ENCODE measurements around the gene CACNB4.
A peak's percentile ranks its signal among the peaks of the same experiment; 100 is the strongest.
"Not testable (repeated sequence)": the region's sequence is repeated elsewhere in the genome, so short reads cannot be mapped to it uniquely, and the experiment has no call there.

The CACNB4 gene

DNA sequence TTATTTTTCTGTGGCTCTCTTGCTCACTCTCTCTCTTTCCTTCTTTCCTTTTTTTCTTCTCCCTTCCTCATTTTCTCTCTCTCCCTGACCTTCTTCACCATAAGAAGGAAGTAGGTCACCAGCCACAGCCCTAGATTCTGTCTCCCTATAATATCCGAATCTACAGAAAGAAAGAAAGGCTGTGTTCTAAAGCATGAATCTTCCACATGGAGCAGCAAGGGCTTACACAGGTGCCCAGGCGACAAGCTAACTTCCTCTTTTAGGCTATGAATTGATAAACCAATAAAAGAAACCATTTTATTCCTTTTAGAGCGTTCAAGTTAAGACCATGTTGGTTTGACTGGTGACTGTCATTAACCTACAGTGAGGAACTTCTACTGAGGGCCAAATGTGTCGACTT lies 49.3 kb downstream of the CACNB4 start:
- DNase-seq, result no peak

DNA sequence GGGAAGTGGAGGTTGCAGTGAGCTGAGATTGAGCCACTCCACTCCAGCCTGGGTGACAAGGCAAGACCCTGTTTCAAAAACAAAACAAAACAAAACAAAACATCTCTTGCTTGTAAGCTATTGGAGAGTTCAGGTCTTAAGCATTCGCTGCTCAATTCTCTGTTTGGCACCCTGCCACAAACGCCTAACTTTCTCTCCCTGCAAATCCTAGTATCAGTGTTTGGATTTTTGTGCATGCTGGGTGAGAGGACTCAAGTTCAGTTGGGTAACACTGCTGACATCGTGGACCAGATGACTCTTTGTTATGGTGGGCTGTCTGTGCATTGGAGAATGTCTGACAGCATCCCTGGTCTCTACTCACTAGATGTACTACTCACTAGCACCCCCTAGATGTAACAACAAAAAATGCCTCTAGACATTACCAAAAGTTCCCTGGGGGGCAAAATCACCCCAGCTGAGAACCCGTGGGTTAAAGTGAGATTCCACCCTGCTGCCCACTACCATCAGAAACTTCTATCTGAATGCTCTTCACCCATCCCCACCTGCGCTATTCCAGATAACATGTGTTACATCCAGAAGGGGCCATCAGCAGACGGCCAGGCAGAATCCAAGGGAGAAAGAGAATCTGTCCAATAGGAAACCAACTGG lies 50.9 kb downstream of the CACNB4 start:
- no peak for DNase-seq

DNA sequence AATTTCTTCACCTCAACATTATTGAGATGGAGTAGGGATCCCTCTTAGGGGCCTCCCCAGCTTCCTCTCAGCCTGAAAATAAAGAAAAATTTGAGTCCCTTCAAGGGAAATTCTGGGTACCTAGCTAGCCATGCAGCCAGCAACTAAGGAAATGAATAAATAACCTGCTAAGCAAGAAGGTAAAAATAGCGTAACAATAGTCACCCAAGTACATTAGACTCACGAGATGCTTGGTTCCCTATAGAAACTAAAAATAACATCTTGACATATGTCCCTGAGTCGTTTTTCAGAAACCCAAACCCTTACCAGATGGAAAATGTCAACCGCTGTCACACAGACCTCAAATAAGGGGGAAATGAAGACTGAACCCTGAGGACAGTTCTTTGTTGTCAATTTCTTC lies 51.9 kb downstream of the CACNB4 start:
- DNase-seq, result no peak

DNA sequence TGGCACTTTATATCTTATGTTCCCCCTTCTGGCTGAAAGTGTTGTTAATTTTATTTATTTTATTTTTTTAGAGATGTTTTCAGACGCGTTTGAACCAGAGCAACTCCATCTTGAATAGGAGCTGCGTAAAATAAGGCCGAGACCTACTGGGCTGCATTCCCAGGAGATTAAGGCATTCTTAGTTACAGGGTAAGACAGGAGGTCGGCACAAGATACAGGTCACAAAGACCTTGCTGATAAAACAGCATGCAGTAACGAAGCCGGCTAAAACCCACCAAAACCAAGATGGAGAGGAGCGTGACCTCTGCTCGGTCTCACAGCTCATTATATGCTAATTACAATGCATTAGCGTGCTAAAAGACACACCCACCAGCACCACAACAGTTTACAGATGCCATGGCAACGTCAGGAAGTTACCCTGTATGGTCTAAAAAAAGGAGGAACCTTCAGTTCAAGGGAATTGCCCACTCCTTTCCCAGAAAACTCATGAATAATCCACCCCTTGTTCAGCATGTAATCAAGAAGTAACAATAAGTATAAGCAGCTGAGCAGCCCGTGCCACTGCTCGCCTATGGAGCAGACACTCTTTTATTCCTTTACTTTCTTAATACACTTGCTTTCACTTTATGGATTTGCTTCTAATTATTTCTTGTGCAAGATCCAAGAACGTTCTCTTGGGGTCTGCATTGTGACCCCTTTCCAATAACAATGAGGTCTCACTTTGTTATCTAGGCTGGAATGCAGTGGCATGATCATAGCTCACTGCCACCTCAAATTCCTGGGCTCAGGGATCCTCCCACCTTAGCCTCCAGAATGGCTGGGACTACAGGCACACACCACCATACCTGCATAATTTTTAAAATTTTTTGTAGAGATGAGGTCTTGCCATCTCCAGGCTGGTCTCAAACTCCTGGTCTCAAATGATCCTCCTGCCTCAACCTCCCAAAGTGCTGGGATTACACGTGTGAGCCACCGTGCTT lies 55.9 kb downstream of the CACNB4 start:
- no peak for DNase-seq

DNA sequence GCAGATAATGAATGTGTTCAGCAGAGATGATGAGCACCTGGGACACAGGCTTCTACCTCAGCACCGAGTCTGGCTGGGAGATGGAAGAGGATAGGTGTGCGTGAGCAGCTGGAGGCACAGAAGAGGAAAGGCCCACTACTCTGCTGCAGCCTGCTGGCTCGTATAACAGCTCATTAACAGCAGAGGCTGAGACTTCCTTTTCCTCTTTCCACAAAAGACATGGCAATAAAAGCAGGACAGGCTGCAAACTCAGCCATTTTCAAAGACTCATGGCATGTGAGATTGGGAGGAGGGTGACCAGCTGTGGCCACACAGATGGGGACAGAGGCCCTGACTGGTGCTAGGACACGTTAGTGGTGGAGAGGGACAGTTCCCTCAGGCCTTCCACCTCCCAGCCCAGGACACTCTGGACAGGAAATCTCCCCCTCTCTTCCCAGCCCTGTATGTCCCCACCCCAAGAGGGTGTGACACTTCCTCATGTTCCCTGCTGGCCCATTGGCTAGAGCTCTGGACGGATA lies 60.3 kb downstream of the CACNB4 start:
- DNase-seq, result no peak

DNA sequence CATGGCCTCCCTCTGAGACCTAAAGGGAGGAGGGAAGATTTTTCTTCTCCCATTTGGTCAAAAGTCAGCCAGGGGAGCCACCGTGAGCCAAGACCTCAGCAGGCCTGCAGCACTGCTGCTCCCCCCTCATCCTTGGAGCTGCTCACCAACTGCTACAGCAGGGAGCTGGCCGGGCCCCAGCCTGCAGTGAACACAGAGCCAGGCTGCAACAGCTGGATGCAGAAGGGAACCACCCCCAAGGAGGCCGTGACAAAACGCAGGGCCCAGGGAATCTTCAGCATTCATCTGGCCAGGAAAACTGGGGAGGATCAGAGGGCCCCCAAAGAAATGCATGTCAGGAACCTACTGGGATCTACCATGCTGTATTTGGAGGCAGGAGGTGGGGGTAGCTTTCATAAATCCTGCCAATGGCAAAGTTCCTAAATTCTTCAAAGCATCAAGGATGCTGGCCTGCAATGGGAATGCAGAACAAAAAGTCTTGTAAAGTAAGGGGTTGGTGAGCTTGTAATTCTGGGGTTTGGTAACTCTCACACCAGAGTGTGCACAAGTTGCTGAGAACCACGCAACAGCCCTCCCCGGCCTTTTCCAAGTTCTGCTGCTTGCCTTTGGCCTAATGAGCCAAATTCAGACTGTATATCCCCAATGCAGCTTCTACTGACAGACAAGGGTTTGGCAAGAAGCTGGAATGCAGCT lies 61.0 kb downstream of the CACNB4 start:
- no peak for DNase-seq

DNA sequence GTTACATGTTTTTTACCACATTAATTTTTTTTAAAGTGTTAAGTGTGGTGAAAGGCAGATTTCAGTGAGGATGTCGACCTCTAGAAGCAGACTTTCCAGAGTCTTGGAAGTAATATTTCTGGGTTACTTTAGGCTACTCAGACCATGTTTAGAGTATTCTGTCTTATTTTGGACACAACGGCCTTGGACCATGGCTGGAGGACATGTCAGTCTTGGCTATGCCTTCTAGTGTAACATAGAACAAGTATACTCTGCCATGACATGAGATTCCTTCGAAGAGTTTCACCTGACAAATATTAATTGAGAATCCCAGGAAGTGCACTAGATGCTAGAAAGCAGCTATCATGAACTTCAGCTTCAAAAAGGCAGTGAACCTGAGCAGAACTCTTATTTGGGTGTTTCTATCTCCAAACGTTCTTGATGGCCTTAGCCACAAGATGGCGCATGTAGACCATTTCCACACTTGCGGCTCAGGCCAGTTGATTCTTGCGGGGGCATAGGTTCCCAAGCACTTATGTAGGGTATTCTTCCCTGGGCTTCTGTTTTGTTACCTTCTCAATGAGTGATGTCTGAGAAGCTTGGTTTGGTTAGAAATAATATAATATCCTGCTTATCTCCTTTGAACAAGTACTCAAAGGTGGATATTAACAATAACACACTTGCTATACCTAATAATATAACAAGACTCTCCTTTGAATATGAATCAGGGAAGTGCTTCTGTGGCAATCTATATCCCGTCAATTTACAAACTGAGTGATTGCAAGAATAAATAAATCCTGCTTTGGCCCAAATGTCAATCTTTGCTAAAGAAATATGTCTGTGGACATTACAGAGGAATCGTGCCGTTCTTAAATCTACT lies 62.0 kb downstream of the CACNB4 start:
- DNase-seq, result peak; percentile 29 to 76

DNA sequence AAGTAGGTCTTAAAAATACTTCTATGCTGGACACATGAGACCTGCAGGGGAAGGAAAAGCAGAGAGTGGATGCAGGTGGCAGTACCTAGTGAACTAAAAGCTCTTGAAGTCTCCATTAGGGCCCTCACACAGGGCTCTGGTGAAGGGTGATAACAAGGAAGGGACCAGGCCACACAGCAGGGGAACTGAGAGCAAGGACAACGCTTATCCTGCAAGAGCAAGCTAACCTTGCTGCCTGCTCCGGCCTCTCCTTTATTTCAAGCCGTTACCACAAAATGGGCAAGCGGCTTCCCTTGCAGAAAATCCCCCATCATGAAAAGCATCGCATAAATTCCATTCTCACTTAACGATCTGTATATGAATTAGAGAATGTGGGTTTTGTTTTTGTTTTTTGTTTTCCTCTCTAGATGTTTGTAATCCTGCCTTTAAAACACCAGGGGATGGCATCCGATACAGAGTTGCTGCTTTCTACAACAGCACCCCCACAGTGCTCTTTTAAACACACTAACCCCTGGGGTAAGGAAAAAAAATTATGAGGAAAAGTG lies 64.5 kb downstream of the CACNB4 start:
- no peak for DNase-seq

DNA sequence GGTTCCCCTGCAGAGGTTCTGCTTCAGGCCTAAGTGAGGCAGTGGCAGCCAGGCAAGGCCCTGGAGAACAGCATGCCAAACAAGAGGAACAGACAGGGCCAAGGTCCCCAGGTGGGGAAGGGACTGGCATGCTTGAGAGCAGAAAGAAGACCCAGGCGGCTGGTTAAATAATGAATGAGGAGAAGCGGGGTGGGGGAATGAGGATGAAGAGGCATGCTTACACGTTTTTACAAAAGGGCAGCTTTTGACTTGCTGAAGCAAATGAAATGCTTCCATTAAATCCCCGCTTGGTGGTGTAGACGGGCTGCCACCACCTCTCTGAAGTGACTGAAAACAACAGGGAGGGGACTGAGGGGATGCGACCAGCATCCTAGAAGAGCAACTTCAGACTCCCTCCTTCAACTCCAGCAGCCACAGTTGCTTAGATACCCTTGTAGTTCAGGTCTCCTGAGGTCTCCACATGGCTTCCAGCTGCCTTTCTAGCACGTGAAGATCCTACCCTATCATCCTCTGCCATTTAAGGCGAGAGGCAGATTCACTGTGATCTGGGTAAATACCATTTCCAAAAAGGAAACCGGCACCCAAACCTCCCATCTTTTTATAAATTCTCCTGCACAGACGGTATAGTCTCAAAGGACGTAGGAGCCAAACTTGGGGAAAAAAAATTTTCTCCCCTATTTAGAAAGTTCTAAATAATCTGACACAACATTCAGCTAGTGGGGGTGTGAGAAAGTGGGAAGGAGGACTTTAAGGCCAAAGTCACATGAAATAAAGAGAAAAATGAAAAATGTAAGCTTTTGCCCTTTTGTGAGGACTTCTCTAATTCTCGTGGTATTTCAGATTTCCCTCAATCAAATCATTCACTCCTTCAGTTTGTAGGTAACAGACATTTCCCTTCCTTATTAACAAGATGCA lies 65.6 kb downstream of the CACNB4 start:
- DNase-seq, result no peak

DNA sequence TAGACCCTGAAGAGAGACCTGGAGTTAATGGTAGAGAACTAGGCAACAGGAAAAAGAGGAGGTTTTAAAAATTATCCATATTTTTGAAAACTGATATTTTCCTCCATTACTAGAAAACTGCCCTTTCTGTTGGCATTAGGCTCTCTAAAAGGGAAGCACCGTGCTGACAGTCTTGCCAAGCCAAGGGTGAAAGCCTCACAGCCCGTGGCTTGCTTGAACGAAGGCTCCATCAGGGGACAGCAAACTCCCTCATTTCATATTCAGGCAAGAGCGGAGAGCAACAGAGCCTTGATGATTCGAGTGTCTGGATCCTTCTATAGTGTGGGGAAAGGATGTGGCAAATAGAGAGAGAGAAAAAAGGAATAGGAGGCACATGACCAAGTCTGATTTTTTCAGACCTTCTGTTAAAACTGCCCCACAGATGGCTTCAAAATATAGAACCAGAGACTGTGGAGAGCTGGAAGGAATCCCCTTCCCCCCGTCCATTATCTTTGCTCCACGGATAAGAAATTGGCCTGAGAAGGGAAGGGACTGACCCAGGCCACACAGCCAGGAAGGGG lies 67.0 kb downstream of the CACNB4 start:
- peak in 1 of 2 experiments; percentile 14 for DNase-seq

DNA sequence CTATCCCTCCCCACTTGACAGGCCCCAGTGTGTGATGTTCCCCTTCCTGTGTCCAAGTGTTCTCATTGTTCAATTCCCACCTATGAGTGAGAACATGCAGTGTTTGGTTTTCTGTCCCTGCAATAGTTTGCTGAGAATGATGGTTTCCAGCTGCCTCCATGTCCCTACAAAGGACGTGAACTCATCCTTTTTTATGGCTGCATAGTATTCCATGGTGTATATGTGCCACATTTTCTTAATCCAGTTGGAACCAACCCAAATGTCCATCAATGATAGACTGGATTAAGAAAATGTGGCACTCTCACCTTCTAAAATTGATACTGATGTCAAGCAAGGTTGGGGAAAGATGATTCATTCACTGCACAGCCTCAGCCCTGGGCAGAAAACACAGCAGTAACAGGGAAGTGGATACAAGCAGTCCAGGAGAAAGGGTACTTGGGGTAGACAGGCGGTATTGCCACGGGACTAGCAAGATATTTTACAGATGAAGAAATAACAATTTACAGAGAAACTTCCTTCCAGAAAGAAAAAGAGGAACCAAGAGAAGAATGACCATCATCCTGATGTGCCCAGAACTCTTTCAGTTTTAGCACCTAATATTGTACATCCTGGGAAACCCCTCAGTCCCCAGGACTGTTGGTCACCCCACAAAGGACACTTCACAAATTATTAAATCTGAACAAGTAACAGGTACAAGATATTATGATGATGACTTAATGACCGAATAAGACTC lies 68.1 kb downstream of the CACNB4 start:
- not testable (repeated sequence) for DNase-seq

DNA sequence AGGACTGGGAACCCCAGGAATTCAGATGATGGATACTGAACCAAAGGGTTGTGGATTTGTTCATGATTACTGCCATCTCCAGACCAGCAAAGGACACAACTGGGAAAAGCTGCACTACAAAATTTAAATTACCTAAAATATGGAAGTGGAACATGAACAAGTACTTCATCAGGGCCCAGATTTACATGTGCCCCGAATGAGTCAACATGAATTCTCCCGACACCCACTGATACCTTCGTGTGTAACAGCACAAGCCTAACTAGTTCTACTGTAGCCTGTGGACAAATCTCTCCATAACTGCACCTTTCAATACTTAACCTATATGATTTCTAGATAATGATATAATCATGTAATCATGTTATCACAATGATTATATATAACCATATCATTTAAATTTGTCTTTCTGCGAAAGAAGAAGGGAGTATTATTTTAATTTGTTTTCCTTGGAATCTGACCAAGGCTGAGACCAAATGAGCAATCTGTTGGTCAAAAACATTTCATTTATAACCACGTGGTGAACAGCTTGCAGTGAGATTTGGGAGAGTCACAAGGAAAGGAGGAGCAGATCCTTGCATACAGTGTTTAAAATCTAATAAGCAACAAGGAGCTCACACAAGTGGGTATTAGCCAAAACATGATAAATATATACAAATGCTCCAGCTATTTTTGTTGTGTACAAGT lies 70.5 kb downstream of the CACNB4 start:
- peak in 1 of 2 experiments; percentile 16 for DNase-seq

DNA sequence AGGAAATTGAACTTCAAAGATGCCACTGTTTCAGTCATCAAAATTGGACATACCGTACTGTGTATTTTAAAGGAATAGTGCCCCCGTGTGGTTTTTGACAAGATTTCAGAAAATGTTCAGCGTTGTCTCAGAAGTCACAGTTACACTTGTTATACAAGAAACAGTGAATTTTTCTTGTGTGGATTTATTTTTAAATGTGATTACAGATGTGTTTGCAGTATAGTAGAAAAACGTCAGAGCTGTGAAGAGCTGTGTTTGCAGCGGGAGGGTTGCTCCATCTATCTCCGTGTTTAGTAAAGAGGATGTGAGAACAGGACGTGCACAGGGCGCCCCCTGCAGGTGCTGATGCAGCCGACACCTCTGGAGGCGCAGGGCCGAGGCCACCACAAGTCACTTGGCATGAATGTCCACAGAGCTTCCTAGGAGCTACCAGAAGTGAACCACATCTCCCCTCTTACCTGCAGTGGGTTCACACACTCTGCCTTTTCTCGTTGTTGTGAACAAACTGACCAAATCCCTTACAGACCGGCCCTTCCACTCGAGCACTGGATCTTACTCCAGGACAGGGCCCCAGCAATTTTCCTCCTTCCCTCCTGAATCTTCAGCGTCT lies 73.1 kb downstream of the CACNB4 start:
- DNase-seq, result peak; percentile 67 to 77

DNA sequence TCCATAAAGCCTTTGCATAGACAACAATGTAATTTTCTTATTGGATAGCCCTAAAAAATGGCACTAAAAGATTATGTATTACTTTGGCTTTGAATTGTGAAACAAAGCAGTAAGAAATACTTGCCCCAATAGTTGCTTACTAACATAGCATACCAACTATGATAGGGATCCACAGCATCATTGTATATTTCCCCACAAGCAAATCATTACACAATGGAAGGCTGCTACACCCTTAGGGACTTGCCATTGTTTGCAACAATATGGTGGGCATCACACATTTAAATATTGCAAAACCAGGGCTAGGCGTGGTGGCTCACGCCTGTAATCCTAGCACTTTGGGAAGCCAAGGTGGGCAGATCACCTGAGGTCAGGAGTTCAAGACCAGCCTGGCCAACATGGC lies 74.4 kb downstream of the CACNB4 start:
- DNase-seq, result no peak

DNA sequence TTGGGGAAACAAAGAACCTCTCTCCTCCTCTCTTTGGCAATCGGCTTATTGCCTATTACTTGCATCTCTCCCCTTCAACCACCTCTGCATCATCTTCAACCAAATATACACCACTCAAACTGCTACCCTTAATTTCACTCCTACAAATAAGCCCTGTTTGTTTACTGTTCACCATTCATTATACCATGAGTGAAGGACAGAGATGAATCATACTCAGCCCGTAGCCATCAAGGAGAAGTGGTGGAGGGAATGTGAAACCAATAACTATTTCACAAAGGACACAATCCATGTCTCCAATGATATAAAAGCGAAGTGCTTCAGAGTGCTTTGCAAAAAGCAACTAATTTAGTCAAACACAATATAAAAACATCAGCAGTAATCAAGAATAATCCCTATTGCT lies 76.8 kb downstream of the CACNB4 start:
- no peak for DNase-seq

DNA sequence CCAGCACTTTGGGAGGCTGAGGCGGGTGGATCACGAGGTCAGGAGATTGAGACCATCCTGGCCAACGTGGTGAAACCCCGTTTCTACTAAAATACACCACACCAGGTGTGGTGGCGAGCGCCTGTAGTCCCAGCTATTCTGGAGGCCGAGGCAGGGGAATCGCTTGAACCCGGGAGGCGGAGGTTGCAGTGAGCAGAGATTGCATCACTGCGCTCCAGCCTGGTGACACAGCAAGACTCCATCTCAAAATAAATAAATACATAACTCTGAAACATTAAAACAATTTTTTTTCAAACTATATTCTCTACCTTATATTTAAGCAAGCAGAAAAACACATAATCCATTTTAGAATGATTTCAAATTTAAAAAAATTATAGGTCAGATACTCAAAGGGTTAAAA lies 77.8 kb downstream of the CACNB4 start:
- DNase-seq, result not testable (repeated sequence)

DNA sequence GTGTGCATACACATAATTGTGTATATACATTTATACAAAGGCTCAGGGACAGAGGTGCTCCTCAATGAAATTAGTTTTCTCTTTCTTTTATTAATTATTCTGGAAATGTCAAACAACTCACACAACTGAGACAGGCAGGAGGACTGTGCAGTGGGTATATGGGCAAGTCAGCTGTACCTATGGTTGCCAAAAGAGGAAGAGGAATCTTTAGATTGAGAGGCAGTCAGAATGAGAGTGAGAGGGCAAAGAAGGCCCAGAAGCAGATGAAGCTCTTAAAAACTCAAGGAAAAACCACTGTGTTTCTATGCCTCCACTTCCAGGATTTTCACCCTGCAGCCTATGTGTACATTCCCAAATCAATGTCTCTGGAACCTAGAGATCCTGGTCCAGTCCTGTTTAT lies 79.1 kb downstream of the CACNB4 start:
- no peak for DNase-seq

DNA sequence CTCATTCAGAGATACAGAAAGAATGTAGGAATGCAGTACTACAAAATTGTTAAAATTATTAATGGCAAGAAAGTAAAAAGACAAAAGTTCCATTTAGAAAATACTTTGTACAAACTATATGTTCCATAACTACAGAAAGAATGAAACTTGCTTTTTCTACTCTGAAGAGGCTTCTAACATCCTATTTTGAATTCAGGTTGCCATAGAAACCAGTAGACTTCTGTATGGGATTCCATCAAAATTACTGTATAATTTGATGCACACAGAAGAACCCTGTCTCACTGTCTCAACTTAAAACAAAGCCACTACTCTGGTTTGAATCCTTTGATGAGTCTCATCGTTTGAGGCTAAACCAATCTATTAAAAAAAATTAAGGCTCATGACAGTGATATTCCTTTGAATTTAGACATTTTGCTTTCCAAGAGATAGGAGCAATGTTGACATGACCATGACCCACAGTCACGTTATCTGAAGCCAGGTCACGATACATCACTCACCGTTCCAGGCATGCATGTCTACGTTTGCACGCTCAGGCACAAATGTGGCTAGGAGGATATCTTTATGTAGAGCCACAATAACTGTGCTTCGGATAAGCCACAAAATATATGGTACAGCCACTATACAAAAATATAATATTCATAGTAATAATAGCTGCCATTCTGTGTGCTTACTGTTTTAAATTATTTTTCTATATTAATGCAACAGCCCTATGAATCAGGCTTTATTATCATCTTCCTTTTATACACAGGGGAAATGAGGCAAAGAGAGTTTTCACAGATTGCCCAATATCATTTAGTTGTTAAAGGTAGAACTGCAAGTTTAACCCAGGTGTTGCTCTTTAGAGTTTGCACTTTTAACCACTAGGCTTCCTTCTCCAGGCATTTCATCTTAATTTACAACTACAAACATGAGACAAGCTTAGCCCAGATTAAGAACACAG lies 82.4 kb downstream of the CACNB4 start:
- no peak for DNase-seq

Data from NCI-H524 (cell line).